ENCODE results near the gene BIRC3.

DNA sequence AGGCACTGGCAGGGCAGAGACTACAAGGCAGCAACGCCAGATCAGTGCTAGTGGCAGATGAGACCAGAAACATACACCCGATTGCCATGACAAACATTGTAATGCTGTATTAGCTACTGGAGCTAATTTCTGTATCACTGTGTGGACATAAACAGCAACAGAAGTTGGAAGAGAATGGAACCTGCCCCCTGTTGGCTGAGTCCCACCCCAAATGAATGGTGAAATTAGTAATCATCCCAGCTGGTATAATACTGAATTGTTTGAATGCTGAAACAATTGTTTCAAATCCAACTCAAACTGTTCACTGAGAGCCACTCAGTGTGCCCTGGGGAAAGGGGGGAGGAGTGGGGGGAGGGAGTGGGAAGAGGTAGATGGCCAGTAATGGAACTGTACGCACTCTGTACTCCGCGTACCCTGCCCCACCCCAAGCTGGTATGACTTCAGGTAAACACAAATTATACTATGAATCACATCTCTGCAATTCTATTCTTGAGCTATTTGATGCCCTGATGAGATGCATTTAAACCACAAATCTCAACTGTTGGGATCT is 11.2 kb upstream of the BIRC3 start:
- TF ChIP-seq, protein P1, sequence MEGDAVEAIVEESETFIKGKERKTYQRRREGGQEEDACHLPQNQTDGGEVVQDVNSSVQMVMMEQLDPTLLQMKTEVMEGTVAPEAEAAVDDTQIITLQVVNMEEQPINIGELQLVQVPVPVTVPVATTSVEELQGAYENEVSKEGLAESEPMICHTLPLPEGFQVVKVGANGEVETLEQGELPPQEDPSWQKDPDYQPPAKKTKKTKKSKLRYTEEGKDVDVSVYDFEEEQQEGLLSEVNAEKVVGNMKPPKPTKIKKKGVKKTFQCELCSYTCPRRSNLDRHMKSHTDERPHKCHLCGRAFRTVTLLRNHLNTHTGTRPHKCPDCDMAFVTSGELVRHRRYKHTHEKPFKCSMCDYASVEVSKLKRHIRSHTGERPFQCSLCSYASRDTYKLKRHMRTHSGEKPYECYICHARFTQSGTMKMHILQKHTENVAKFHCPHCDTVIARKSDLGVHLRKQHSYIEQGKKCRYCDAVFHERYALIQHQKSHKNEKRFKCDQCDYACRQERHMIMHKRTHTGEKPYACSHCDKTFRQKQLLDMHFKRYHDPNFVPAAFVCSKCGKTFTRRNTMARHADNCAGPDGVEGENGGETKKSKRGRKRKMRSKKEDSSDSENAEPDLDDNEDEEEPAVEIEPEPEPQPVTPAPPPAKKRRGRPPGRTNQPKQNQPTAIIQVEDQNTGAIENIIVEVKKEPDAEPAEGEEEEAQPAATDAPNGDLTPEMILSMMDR (IDR thresholded peaks at IDR 0.05), result no peak
- TF ChIP-seq POLR2AphosphoS5 (IDR thresholded peaks at IDR 0.05) (no peak), POLR2A (IDR thresholded peaks at IDR 0.05) (no peak)

All from breast epithelium (tissue), 3 donors.